PFSK-1 (cell line): ENCODE results near the gene POM121L2.

ENCODE experiments used
- FOXP2 ChIP-seq: optimal IDR thresholded peaks from 2 replicates; pipeline ENCODE3; 2011; ENCODE audit warnings: borderline replicate concordance, control low read depth, inconsistent platforms; ENCODE audit not compliant: insufficient read depth; ENCODE audit errors: extremely low read length, extremely low read depth
- POLR2AphosphoS5 ChIP-seq: IDR thresholded peaks from 2 replicates; pipeline ENCODE4 v1.6.1; 2012; ENCODE audit warnings: low read depth, mild to moderate bottlenecking, control low read depth, low read length, moderate library complexity
- SIN3A ChIP-seq: IDR thresholded peaks from 2 replicates; pipeline ENCODE4 v1.6.1; 2012; ENCODE audit warnings: mild to moderate bottlenecking, low read length, moderate library complexity, borderline replicate concordance; ENCODE audit not compliant: insufficient read depth
- TAF1 ChIP-seq: IDR thresholded peaks from 2 replicates; pipeline ENCODE4 v1.6.1; 2012; ENCODE audit warnings: low read length, control low read depth, borderline replicate concordance; ENCODE audit not compliant: insufficient read depth
- TF ChIP-seq, protein P1 (sequence below), 2 experiments: IDR thresholded peaks; 2 replicates each; pipeline versions ENCODE4 v1.6.1 to v1.8.0; 2011 to 2012; ENCODE audit warnings: low read depth in 2 of 2, low read length in 2 of 2, control low read depth in 1 of 2, inconsistent platforms in 1 of 2, mild to moderate bottlenecking in 1 of 2, moderate library complexity in 1 of 2; ENCODE audit not compliant: insufficient read depth in 1 of 2

POM121L2 gene

DNA sequence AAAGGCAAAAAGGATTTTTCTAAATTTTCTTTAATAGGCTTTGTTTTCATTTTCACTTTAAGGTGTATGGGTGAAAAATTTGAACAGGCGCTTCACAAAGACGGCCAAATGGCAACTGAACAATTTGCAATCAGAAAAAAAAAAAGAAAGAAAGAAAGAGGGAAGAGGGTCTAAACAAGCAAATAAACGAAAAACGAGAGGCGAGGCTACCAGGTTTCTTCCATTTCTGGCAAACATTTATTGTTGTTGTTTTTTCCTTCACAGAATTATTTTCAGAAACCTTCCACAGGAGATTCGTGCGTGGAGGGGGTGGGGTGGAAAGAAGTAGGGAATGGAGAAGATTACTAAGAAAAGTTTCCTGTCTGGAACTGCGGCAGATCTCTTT lies 24.3 kb downstream of the POM121L2 start:
- TF ChIP-seq SIN3A (no peak), TAF1 (no peak), POLR2AphosphoS5 (no peak), FOXP2 (no peak)
- TF ChIP-seq, protein P1, sequence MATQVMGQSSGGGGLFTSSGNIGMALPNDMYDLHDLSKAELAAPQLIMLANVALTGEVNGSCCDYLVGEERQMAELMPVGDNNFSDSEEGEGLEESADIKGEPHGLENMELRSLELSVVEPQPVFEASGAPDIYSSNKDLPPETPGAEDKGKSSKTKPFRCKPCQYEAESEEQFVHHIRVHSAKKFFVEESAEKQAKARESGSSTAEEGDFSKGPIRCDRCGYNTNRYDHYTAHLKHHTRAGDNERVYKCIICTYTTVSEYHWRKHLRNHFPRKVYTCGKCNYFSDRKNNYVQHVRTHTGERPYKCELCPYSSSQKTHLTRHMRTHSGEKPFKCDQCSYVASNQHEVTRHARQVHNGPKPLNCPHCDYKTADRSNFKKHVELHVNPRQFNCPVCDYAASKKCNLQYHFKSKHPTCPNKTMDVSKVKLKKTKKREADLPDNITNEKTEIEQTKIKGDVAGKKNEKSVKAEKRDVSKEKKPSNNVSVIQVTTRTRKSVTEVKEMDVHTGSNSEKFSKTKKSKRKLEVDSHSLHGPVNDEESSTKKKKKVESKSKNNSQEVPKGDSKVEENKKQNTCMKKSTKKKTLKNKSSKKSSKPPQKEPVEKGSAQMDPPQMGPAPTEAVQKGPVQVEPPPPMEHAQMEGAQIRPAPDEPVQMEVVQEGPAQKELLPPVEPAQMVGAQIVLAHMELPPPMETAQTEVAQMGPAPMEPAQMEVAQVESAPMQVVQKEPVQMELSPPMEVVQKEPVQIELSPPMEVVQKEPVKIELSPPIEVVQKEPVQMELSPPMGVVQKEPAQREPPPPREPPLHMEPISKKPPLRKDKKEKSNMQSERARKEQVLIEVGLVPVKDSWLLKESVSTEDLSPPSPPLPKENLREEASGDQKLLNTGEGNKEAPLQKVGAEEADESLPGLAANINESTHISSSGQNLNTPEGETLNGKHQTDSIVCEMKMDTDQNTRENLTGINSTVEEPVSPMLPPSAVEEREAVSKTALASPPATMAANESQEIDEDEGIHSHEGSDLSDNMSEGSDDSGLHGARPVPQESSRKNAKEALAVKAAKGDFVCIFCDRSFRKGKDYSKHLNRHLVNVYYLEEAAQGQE (IDR thresholded peaks at IDR 0.05; ENCODE audit: insufficient read depth in 1 of 2, low read depth in 2 of 2, low read length in 2 of 2): no peak

DNA sequence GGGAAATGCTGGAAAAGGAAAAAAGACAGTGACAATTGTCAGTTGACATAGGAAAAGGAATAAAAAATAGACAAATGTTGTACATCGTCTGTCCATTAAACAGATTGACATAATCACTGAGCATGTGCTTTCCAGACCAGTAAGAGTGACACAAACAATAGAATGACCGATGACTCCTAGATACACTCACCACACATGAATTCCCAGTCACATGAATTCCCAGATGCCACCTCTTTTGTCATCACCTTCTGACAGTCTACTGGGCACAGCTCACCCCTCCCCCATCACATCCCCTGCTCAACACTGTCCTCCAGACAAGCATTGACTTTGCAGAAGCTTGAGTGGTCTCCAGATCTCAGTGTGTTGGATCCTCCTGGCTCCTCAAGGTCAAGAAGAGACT lies 25.9 kb downstream of the POM121L2 start:
- TF ChIP-seq TAF1: no peak

DNA sequence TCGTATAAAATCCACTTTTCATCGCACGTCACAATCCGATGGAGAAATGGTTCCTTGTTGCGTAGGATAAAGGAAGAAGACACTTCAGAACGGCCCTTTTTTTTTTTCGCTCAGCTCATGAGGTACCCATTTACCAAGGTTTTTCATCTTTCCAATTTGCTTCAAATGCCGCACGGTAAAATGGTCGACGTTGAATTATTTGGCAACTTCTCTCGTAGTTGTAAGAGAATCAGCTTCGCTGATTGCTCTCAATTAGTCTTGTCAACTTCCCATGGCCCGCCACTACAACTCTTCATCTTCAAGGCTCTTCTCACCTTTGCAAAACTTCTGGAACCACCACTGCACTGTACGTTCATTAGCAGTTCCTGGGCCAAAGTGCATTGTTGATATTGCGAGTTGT lies 28.8 kb downstream of the POM121L2 start:
- TF ChIP-seq POLR2AphosphoS5: no peak
- no peak for TF ChIP-seq SIN3A
- TF ChIP-seq TAF1: no peak
- no peak for TF ChIP-seq FOXP2
- TF ChIP-seq, protein P1 (IDR thresholded peaks at IDR 0.05; ENCODE audit: insufficient read depth in 1 of 2, low read depth in 2 of 2, low read length in 2 of 2): no peak

DNA sequence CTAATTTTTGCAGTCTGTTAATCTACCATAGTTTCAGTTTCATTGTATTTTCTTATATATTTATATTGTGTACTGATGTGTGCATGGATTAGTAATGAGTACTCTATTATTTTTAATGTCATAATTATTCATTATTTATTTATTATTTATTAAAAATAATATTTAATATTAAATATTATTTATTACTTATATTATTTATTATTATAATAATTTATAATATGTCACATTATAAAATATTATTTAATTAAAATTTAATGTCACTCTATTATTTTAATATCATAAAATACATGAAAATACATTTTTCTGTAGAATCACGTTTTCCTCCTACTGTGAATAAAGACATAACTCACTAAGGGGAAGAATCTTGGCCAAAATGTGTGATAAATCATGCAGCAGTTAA lies 30.5 kb downstream of the POM121L2 start:
- TF ChIP-seq TAF1 (no peak), SIN3A (no peak), FOXP2 (no peak), POLR2AphosphoS5 (no peak)
- TF ChIP-seq, protein P1 (IDR thresholded peaks at IDR 0.05; ENCODE audit: insufficient read depth in 1 of 2, low read depth in 2 of 2, low read length in 2 of 2): no peak

DNA sequence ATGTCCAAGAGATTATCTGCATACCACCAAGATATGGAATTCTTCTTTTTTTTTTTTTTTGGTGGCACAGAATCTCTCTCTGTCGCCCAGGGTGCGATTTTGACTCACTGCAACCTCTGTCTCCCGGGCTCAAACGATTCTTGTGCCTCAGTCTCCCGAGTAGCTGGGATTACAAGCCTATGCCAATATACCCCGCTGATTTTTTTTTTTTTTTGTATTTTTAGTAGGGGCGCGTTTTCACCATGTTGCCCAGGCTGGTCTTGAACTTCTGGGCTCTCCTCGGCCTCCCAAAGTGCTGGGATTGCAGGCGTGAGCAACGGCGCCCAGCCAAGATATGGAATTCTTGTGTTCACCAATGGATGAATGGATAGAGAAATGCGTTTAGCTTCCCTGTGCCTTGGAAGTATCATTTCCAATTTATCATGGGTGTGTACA lies 31.0 kb downstream of the POM121L2 start:
- no peak for TF ChIP-seq FOXP2
- TF ChIP-seq, protein P1 (IDR thresholded peaks at IDR 0.05; ENCODE audit: insufficient read depth in 1 of 2, low read depth in 2 of 2, low read length in 2 of 2): no peak

DNA sequence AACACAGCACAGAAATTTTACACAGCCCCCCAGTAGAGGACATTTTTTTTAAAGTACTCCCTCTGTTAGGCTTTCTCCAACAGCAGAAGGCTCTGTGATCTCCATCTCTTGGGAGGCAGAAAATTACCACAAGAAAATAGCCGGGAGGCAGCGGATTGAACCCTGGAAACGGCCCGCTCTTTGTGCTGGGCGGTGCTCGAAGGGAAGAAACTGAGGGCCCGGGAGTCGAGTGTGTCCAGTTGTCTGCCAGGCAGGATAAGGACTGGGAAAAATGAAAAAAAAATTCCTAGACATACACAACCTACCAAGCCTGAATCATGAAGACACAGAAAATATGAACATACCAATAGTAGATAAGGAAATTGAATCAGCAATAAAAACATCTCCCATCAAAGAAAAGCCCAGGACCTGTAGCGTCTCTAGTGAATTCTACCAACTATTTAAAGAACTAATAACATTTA lies 31.5 kb downstream of the POM121L2 start:
- TF ChIP-seq TAF1 (no peak), SIN3A (no peak), FOXP2 (no peak), POLR2AphosphoS5 (no peak)
- TF ChIP-seq, protein P1 (IDR thresholded peaks at IDR 0.05; ENCODE audit: insufficient read depth in 1 of 2, low read depth in 2 of 2, low read length in 2 of 2): no peak
